ENCODE data around the gene CHPF2.

CHPF2 gene

GRCh38 chr7:151254316-151254715 is 22.0 kb downstream of the CHPF2 start:
- TF ChIP-seq CTCF (IDR thresholded peaks at IDR 0.05; ENCODE audit: extremely low read depth, insufficient read depth, missing control alignments), result no peak
- in situ Hi-C loops (cut with MboI; ENCODE audit: low pct_unique_long_range_greater_than_20kb, low sequenced_read_pairs, unreplicated experiment), result no loop called here
- DNase-seq (ENCODE audit: low spot score), result no peak

GRCh38 chr7:151254851-151255250 is 22.6 kb downstream of the CHPF2 start:
- no peak for DNase-seq (ENCODE audit: low spot score)
- no peak for TF ChIP-seq CTCF (IDR thresholded peaks at IDR 0.05; ENCODE audit: extremely low read depth, insufficient read depth, missing control alignments)
- in situ Hi-C loops (cut with MboI; ENCODE audit: low pct_unique_long_range_greater_than_20kb, low sequenced_read_pairs, unreplicated experiment), result no loop called here

GRCh38 chr7:151255390-151255789 is 23.1 kb downstream of the CHPF2 start:
- in situ Hi-C loops (cut with MboI; ENCODE audit: low pct_unique_long_range_greater_than_20kb, low sequenced_read_pairs, unreplicated experiment), result no loop called here
- no peak for DNase-seq (ENCODE audit: low spot score)
- TF ChIP-seq CTCF (IDR thresholded peaks at IDR 0.05; ENCODE audit: extremely low read depth, insufficient read depth, missing control alignments), result no peak

- no peak for TF ChIP-seq CTCF (IDR thresholded peaks at IDR 0.05; ENCODE audit: extremely low read depth, insufficient read depth, missing control alignments)
- no peak for DNase-seq (ENCODE audit: low spot score)
- in situ Hi-C loops (cut with MboI; ENCODE audit: low pct_unique_long_range_greater_than_20kb, low sequenced_read_pairs, unreplicated experiment), result no loop called here
These were observed 24.2 kb downstream of the CHPF2 start for GRCh38 chr7:151256410-151257045.

GRCh38 chr7:151257990-151258389 is 25.7 kb downstream of the CHPF2 start:
- no peak for TF ChIP-seq CTCF (IDR thresholded peaks at IDR 0.05; ENCODE audit: extremely low read depth, insufficient read depth, missing control alignments)
- in situ Hi-C loops (cut with MboI; ENCODE audit: low pct_unique_long_range_greater_than_20kb, low sequenced_read_pairs, unreplicated experiment), result no loop called here
- no peak for DNase-seq (ENCODE audit: low spot score)

GRCh38 chr7:151260471-151260870 is 28.2 kb downstream of the CHPF2 start:
- in situ Hi-C loops (cut with MboI; ENCODE audit: low pct_unique_long_range_greater_than_20kb, low sequenced_read_pairs, unreplicated experiment), result no loop called here
- TF ChIP-seq CTCF (IDR thresholded peaks at IDR 0.05; ENCODE audit: extremely low read depth, insufficient read depth, missing control alignments), result no peak
- DNase-seq (ENCODE audit: low spot score), result no peak
